GM19240 (cell line): ENCODE data around the gene WNT5A.

ENCODE experiments used
- DNase-seq: peaks from one replicate; pipeline ENCODE4 v3.0.0; 2011; ENCODE audit warnings: low spot score; ENCODE audit not compliant: insufficient read length

The WNT5A gene

GRCh38 chr3:55482496-55483195 is 4.5 kb downstream of the WNT5A start:
- DNase-seq, result no peak

- DNase-seq, result no peak
These were observed 5.2 kb downstream of the WNT5A start for GRCh38 chr3:55481744-55482495.

GRCh38 chr3:55480911-55481743 is 6.0 kb downstream of the WNT5A start:
- no peak for DNase-seq

GRCh38 chr3:55477306-55478303 is 9.5 kb downstream of the WNT5A start:
- DNase-seq, result no peak

- no peak for DNase-seq
These were observed 10.6 kb downstream of the WNT5A start for GRCh38 chr3:55476515-55476914.

GRCh38 chr3:55474213-55474632 is 12.9 kb downstream of the WNT5A start:
- DNase-seq, result no peak

GRCh38 chr3:55473788-55474187 is 13.3 kb downstream of the WNT5A start:
- no peak for DNase-seq

GRCh38 chr3:55471522-55472280 is 15.4 kb downstream of the WNT5A start:
- DNase-seq, result no peak

- no peak for DNase-seq
These were observed 16.0 kb downstream of the WNT5A start for GRCh38 chr3:55471084-55471483.

- no peak for DNase-seq
These were observed 17.1 kb downstream of the WNT5A start for GRCh38 chr3:55469957-55470526.

- no peak for DNase-seq
These were observed 18.9 kb downstream of the WNT5A start for GRCh38 chr3:55468251-55468650.

GRCh38 chr3:55467099-55467498 is 20.0 kb downstream of the WNT5A start:
- DNase-seq, result no peak

- no peak for DNase-seq
These were observed 20.6 kb downstream of the WNT5A start for GRCh38 chr3:55466526-55466925.

- no peak for DNase-seq
These were observed 25.2 kb downstream of the WNT5A start for GRCh38 chr3:55461896-55462295.

GRCh38 chr3:55459838-55460237 is 27.3 kb downstream of the WNT5A start:
- DNase-seq, result no peak

- DNase-seq, result no peak
These were observed 28.8 kb downstream of the WNT5A start for GRCh38 chr3:55458181-55458790.

GRCh38 chr3:55455915-55456314 is 31.2 kb downstream of the WNT5A start:
- no peak for DNase-seq

- no peak for DNase-seq
These were observed 32.5 kb downstream of the WNT5A start for GRCh38 chr3:55454611-55455010.

- DNase-seq, result no peak
These were observed 33.1 kb downstream of the WNT5A start for GRCh38 chr3:55453886-55454496.
